Measurements from ENCODE around the gene AGAP2.

AGAP2 gene

GRCh38 chr12:57695770-57696432 is 42.6 kb downstream of the AGAP2 start:
- H3K36me3 ChIP-seq: peaks cover 16% of the 10 kb centered on the region
- H3K4me3 ChIP-seq (ENCODE audit: low read depth, low read length): no peak overlapping the region
- no peak overlapping the region for H3K27ac ChIP-seq
- H3K27me3 ChIP-seq (ENCODE audit: insufficient read depth, low read depth, severe bottlenecking): no peaks in the 10 kb centered on the region
- TF ChIP-seq CTCF (IDR thresholded peaks at IDR 0.05; ENCODE audit: low read depth, low read length): no peak
- DNase-seq: no peak
- H3K9me3 ChIP-seq (ENCODE audit: severe bottlenecking): peaks cover 2% of the 10 kb centered on the region

GRCh38 chr12:57694459-57695019 is 44.0 kb downstream of the AGAP2 start:
- Histone ChIP-seq H3K27me3 (ENCODE audit: insufficient read depth, low read depth, severe bottlenecking) (no peaks in the 10 kb centered on the region), H3K4me3 (ENCODE audit: low read depth, low read length) (peak overlapping the region; percentile 76), H3K27ac (peak overlapping the region; percentile 53), H3K9me3 (ENCODE audit: severe bottlenecking) (peaks cover 2% of the 10 kb centered on the region), H3K36me3 (peaks cover 16% of the 10 kb centered on the region)
- DNase-seq: peak; percentile 42
- TF ChIP-seq CTCF (IDR thresholded peaks at IDR 0.05; ENCODE audit: low read depth, low read length): no peak

GRCh38 chr12:57693659-57694458 is 44.7 kb downstream of the AGAP2 start, which contains the start of gene OS9:
TSS of gene OS9 (plus strand) at chr12:57694132. CDS start at chr12:57694162, 30 bp downstream.
- Histone ChIP-seq H3K27me3 (ENCODE audit: insufficient read depth, low read depth, severe bottlenecking) (no peaks in the 10 kb centered on the region), H3K9me3 (ENCODE audit: severe bottlenecking) (peaks cover 2% of the 10 kb centered on the region), H3K36me3 (peaks cover 16% of the 10 kb centered on the region), H3K4me3 (ENCODE audit: low read depth, low read length) (peak within 1 kb of the TSS; percentile 76), H3K27ac (peak within 1 kb of the TSS; percentile 53)
- peak; percentile 98 for DNase-seq
- TF ChIP-seq CTCF (IDR thresholded peaks at IDR 0.05; ENCODE audit: low read depth, low read length): peak; percentile 63

- DNase-seq: peak; percentile 11
- Histone ChIP-seq H3K9me3 (ENCODE audit: severe bottlenecking) (peaks cover 2% of the 10 kb centered on the region), H3K27ac (no peak overlapping the region), H3K36me3 (peaks cover 16% of the 10 kb centered on the region), H3K27me3 (ENCODE audit: insufficient read depth, low read depth, severe bottlenecking) (no peaks in the 10 kb centered on the region), H3K4me3 (ENCODE audit: low read depth, low read length) (peak overlapping the region; percentile 6)
- no peak for TF ChIP-seq CTCF (IDR thresholded peaks at IDR 0.05; ENCODE audit: low read depth, low read length)
These were observed 45.3 kb downstream of the AGAP2 start for GRCh38 chr12:57693317-57693658.

- TF ChIP-seq CTCF (IDR thresholded peaks at IDR 0.05; ENCODE audit: low read depth, low read length): no peak
- Histone ChIP-seq H3K9me3 (ENCODE audit: severe bottlenecking) (peaks cover 2% of the 10 kb centered on the region), H3K4me3 (ENCODE audit: low read depth, low read length) (no peak overlapping the region), H3K27ac (no peak overlapping the region), H3K27me3 (ENCODE audit: insufficient read depth, low read depth, severe bottlenecking) (no peaks in the 10 kb centered on the region), H3K36me3 (peaks cover 15% of the 10 kb centered on the region)
- DNase-seq: no peak
These were observed 46.0 kb downstream of the AGAP2 start for GRCh38 chr12:57692500-57692899.

Data from WERI-Rb-1 (cell line).